PC-3 (cell line): ENCODE measurements around the gene RSRC1. TPM values are rescaled to one million over a fixed set of nuclear protein-coding genes. Genes with fewer than 3 reads are reported as not detected.

ENCODE experiments used
- ATAC-seq: fragments of 200-7000 bp; cut with Tn5 transposase; 2 replicates; pipeline ENCODE4 v1.9.1; 2020; ENCODE audit warnings: mild to moderate bottlenecking, moderate library complexity
- BruUV-seq: library from RNA; stranded (reverse); fragments of 400-500 nt; replicated peaks from 2 replicates; lab custom pipeline; 2021; lab: Mats Ljungman, UMichigan
- CTCF ChIA-PET: fragments of 300-600 bp; sonication (Branson Sonifier 250); formaldehyde crosslinking; loops from one replicate; lab custom pipeline; 2022; ENCODE audit warnings: antibody characterized with exemption; lab: Charles Lee
- POLR2A ChIA-PET: fragments of 300-600 bp; sonication (Branson Sonifier 250); formaldehyde crosslinking; loops from one replicate; lab custom pipeline; 2022; ENCODE audit warnings: antibody characterized with exemption; ENCODE audit not compliant: unreplicated experiment; lab: Charles Lee
- DNase-seq: peaks from one replicate; pipeline ENCODE4 v3.0.0-alpha.2; 2015
- H2AFZ ChIP-seq: fragments of 300-600 bp; sonication (generic); 2 replicates; pipeline ENCODE4 v1.6.0; 2016; ENCODE audit warnings: antibody characterized with exemption, low read length
- H3F3A ChIP-seq: fragments of 300-600 bp; sonication (generic); one replicate; pipeline ENCODE4 v1.6.0; 2017; ENCODE audit warnings: antibody characterized with exemption, low read length, control low read depth, mild to moderate bottlenecking; ENCODE audit not compliant: unreplicated experiment
- H3K27ac ChIP-seq: fragments of 300-600 bp; sonication (generic); 2 replicates; pipeline ENCODE4 v1.5.1; 2016; ENCODE audit warnings: mild to moderate bottlenecking, low read length
- H3K27me3 ChIP-seq: fragments of 300-600 bp; sonication (generic); 2 replicates; pipeline ENCODE4 v1.6.1; 2016; ENCODE audit warnings: low read length, mixed read lengths
- H3K36me3 ChIP-seq: fragments of 300-600 bp; sonication (generic); 2 replicates; pipeline ENCODE4 v1.6.1; 2016; ENCODE audit warnings: low read depth, mixed run types, low read length, mixed read lengths
- H3K4me1 ChIP-seq: fragments of 300-600 bp; sonication (generic); 2 replicates; pipeline ENCODE4 v1.5.1; 2016; ENCODE audit warnings: low read length; ENCODE audit not compliant: insufficient read depth
- H3K4me2 ChIP-seq: fragments of 300-600 bp; sonication (generic); 2 replicates; pipeline ENCODE4 v1.6.0; 2016; ENCODE audit warnings: low read length
- H3K4me3 ChIP-seq: fragments of 300-600 bp; sonication (generic); 2 replicates; pipeline ENCODE4 v1.5.1; 2016; ENCODE audit warnings: mild to moderate bottlenecking, low read length, mixed read lengths
- H3K79me2 ChIP-seq: fragments of 300-600 bp; sonication (generic); 2 replicates; pipeline ENCODE4 v1.6.1; 2017; ENCODE audit warnings: low read length, mixed read lengths
- H3K9ac ChIP-seq: fragments of 300-600 bp; sonication (generic); 2 replicates; pipeline ENCODE4 v1.6.0; 2016; ENCODE audit warnings: mild to moderate bottlenecking, low read length
- H3K9me2 ChIP-seq: fragments of 300-600 bp; sonication (generic); replicated peaks from 2 replicates; pipeline ENCODE4 v1.6.1; 2016; ENCODE audit warnings: mixed run types, low read length, mixed read lengths
- H3K9me3 ChIP-seq: fragments of 300-600 bp; sonication (generic); 2 replicates; pipeline ENCODE4 v1.6.1; 2016; ENCODE audit warnings: low read length, mixed read lengths
- H4K20me1 ChIP-seq: fragments of 300-600 bp; sonication (generic); 2 replicates; pipeline ENCODE4 v1.6.1; 2016; ENCODE audit warnings: low read length, mixed read lengths
- CTCF ChIP-seq: fragments of 300-600 bp; sonication (generic); conservative IDR thresholded peaks from 2 replicates; pipeline ENCODE4 v1.5.1; 2017; ENCODE audit warnings: antibody characterized with exemption, low read depth, mild to moderate bottlenecking, low read length
- EZH2 ChIP-seq: fragments of 300-600 bp; sonication (generic); IDR thresholded peaks from one replicate; pipeline ENCODE4 v1.6.1; 2017; ENCODE audit warnings: antibody characterized with exemption, mild to moderate bottlenecking, low read length; ENCODE audit not compliant: unreplicated experiment
- EZH2phosphoT487 ChIP-seq: fragments of 300-600 bp; sonication (generic); IDR thresholded peaks from 2 replicates; pipeline ENCODE4 v1.6.1; 2018; ENCODE audit warnings: mild to moderate bottlenecking, antibody characterized with exemption, low read length, borderline replicate concordance
- intact Hi-C: fragments of 100-400 bp; cut with micrococcal nuclease; formaldehyde crosslinking; loops from 2 replicates; pipeline ENCODE4 v1.9.0; 2023
- total RNA-seq: library from RNA; depleted of rRNA; stranded (reverse); fragments of >200 nt; gene quantifications from 2 replicates; pipeline ENCODE4 v1.2.3, GENCODE V29; 2014

The RSRC1 gene
- total RNA-seq, 1 experiment from 2014 or later: 39.5 TPM

GRCh38 chr3:158573714-158574113 lies 463.8 kb downstream of the RSRC1 start:
- H3K4me1 ChIP-seq: peaks cover 5% of the 10 kb centered on the region; the same call in 1 of the 2 replicates
- H3K27ac ChIP-seq: no peak overlapping the region
- no peaks in the 10 kb centered on the region for H3K9me2 ChIP-seq
- H3K9me3 ChIP-seq: no peaks in the 10 kb centered on the region
- no peak overlapping the region for H3K4me2 ChIP-seq
- no peaks in the 10 kb centered on the region for H3K36me3 ChIP-seq
- no TSS peak for BruUV-seq
- intact Hi-C loops: loop anchor here (5.0 kb wide), 1 partner anchor 69 kb away; the partner anchor contains the start of gene GFM1
- ChIA-PET POLR2A (no interaction called here), CTCF (interaction anchor here (0.7 kb wide), 1 partner anchor 787 kb away, joined by 3 read pairs; no protein-coding TSS in a partner anchor)
- H3K4me3 ChIP-seq: no peak overlapping the region
- DNase-seq: peak; percentile 16
- ATAC-seq: no peak
- no peak for TF ChIP-seq EZH2
- TF ChIP-seq EZH2phosphoT487: no peak
- no peak; the same call in 1 of the 2 replicates for TF ChIP-seq CTCF
- no peaks in the 10 kb centered on the region for H3F3A ChIP-seq
- no peak overlapping the region for H2AFZ ChIP-seq
- H3K9ac ChIP-seq: no peak overlapping the region
- H3K27me3 ChIP-seq: no peaks in the 10 kb centered on the region
- no peaks in the 10 kb centered on the region for H3K79me2 ChIP-seq
- 0 out of 2 replicates have a peak, but pooled peaks cover 4% of the 10 kb centered on the region for H4K20me1 ChIP-seq

- no peaks in the 10 kb centered on the region for H3K36me3 ChIP-seq
- POLR2A ChIA-PET: no interaction called here
- DNase-seq (no peak), ATAC-seq (no peak)
- H3K9me2 ChIP-seq: no peaks in the 10 kb centered on the region
- H3K79me2 ChIP-seq: no peaks in the 10 kb centered on the region
- H3K9me3 ChIP-seq: no peaks in the 10 kb centered on the region
- no peak overlapping the region for H2AFZ ChIP-seq
- TF ChIP-seq EZH2phosphoT487 (no peak), EZH2 (no peak), CTCF (no peak)
- no peak overlapping the region for H3K4me3 ChIP-seq
- H3K27ac ChIP-seq: no peak overlapping the region
- H4K20me1 ChIP-seq: 0 out of 2 replicates have a peak, but pooled peaks cover 4% of the 10 kb centered on the region
- H3F3A ChIP-seq: no peaks in the 10 kb centered on the region
- BruUV-seq: no TSS peak
- no peaks in the 10 kb centered on the region for H3K27me3 ChIP-seq
- no peak overlapping the region for H3K4me2 ChIP-seq
- peaks cover 5% of the 10 kb centered on the region; the same call in 1 of the 2 replicates for H3K4me1 ChIP-seq
- CTCF ChIA-PET: no interaction called here
- no peak overlapping the region for H3K9ac ChIP-seq
- intact Hi-C loops: loop anchor here (5.0 kb wide), 1 partner anchor 68 kb away; the partner anchor contains the start of gene GFM1
Measured at GRCh38 chr3:158574646-158575045, 464.8 kb downstream of the RSRC1 start.

- H4K20me1 ChIP-seq: no peaks in the 10 kb centered on the region
- DNase-seq: no peak
- no peak overlapping the region for H3K27ac ChIP-seq
- H3K79me2 ChIP-seq: no peaks in the 10 kb centered on the region
- H3K4me1 ChIP-seq: no peaks in the 10 kb centered on the region
- H3K9me3 ChIP-seq: no peaks in the 10 kb centered on the region
- no peaks in the 10 kb centered on the region for H3K9me2 ChIP-seq
- no peaks in the 10 kb centered on the region for H3K36me3 ChIP-seq
- no TSS peak for BruUV-seq
- intact Hi-C loops: no loop called here
- H3K9ac ChIP-seq: no peak overlapping the region
- H3K27me3 ChIP-seq: no peaks in the 10 kb centered on the region
- CTCF ChIA-PET: interaction anchor here (0.6 kb wide), 1 partner anchor 674 kb away, joined by 3 read pairs; no protein-coding TSS in a partner anchor
- no peak for ATAC-seq
- no peak overlapping the region for H3K4me3 ChIP-seq
- POLR2A ChIA-PET: no interaction called here
- H2AFZ ChIP-seq: no peak overlapping the region
- TF ChIP-seq EZH2phosphoT487 (no peak), CTCF (no peak), EZH2 (no peak)
- no peak overlapping the region for H3K4me2 ChIP-seq
- no peaks in the 10 kb centered on the region for H3F3A ChIP-seq
Measured at GRCh38 chr3:158590223-158590622, 480.3 kb downstream of the RSRC1 start.
